GM12801 (cell line): ENCODE data around the gene ERFL.

Source experiments
- TF ChIP-seq, protein P1 (sequence below): IDR thresholded peaks from one replicate; pipeline ENCODE4 v1.5.1; 2011; ENCODE audit warnings: control low read depth; ENCODE audit not compliant: insufficient read length; ENCODE audit errors: extremely low read depth

The ERFL gene

DNA sequence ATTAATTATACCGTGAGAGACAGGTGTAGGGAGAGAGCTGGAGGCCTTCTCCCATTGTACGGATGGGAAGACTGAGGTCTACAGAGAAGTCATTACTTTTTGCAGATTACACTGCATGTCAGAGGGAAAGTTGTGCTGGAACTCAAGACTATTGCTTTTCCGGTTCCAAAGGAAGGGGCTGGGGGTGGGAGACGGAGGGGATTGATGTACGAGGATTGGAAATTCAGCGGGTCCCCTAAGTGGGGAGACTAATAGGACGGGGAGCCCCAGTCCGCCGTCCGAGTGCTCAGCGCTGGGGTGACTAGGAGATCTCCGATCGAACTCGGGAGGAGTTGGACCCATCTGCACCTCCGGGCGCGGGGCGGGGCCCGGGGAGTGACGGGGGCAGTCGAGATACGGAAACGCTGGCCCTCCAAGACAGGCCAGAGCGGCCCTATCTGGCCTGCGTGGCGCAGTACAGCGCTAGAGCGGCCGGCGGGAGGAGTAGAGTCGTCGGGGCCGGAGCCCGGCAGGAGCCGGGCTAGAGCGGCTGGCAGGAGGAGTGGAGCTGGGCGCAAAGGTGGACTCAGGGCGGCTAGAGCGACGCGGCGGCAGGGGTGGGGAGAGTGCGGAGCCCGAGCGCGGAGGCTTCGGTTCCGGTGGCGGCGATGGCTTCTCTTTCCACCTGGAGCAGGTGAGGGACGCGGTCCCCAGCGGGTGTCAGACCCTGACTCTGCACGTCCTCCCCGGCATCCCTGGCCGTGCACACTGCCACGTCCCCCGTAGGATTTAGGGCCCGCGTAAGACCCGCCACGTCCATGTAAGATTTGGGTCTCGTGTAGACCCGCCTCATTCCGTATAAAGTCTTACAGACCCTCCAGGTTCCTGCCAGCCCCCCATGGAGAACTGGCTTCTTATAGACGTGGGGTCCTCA is 44.2 kb downstream of the ERFL start:
- TF ChIP-seq, protein P1, sequence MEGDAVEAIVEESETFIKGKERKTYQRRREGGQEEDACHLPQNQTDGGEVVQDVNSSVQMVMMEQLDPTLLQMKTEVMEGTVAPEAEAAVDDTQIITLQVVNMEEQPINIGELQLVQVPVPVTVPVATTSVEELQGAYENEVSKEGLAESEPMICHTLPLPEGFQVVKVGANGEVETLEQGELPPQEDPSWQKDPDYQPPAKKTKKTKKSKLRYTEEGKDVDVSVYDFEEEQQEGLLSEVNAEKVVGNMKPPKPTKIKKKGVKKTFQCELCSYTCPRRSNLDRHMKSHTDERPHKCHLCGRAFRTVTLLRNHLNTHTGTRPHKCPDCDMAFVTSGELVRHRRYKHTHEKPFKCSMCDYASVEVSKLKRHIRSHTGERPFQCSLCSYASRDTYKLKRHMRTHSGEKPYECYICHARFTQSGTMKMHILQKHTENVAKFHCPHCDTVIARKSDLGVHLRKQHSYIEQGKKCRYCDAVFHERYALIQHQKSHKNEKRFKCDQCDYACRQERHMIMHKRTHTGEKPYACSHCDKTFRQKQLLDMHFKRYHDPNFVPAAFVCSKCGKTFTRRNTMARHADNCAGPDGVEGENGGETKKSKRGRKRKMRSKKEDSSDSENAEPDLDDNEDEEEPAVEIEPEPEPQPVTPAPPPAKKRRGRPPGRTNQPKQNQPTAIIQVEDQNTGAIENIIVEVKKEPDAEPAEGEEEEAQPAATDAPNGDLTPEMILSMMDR = no peak

DNA sequence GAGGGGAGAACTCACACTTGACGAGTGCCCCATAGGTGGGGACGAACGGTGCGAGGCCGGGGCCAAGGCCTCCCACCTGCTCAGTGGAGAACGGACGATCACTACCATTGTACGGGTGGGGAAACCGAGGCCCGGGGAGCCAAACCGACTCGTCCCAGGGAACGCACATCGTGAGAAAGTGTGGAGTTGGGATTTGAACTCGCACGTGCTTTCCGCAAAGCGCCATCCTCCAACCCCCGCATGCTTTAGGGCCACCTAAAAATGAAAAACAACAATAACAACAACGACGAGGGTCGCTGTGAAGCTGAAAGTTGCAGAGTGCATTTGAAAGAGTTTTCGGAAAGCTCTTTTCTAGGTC is 44.8 kb downstream of the ERFL start:
- TF ChIP-seq, protein P1 = no peak

DNA sequence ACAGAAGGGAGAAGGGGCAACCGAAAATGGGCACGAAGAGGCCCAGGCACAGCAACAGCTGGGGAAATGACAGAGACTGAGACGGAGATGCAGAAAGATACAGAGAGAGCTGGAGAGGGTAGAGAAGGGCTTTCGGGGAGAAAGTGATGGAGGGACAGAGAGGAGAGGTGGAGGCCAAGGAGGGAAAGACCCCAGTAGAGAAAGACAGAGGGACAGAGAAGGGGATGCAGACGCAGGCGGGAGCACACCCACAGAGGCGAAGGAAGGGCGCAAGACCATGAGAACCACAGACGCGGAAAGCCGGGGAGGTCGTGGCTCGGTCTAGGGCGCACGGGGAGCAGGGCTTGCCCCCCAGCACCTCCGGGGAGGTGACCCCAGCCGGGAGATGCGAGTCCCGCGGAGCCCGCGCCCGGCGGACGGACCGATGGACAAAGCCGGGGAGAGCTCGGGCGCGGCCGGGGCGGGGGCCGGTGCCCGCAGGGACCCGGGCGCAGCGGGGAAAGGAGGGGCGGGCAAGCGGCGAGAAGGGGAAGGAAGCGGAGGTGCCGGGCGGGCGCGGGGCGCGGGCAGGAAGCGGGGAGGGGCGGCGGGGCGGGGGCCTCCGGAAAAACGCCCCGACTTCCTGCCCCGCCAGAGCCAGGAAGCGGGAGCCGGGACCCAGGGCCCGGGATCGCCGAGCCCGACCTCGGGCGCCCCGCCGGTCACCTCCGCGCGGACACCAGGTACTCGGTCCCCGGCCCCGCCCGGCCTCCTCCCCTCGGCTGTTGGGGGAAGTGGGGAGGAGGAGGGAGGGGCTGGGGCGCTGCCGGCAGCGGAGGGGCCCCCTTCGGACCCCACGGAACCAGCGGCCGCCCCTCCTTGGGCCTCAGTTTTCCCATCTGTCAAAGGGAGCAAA is 45.4 kb downstream of the ERFL start, which contains the start of gene ARHGEF1:
Gene ARHGEF1, plus strand, starts transcription at position 617 of the 895 bp plus-strand sequence. CDS start 4,899 bp downstream, outside the sequence.
- TF ChIP-seq, protein P1 = no peak

DNA sequence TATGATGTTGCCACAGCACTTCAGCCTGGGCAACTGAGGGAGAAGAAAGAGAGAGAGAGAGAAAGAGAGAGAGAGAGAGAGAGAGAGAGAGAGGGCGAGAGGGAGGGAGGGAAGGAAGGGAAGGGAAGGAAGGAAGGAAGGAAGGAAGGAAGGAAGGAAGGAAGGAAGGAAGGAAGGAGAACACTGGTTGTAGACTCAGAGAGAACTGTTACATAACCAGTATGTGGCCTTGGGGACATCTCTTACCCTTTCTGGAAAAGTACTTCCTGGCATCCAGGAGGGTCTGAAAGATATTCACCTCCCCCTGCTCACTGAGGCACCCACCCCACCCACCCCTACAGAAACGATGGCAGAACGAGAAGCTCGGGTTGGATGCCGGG is 47.9 kb downstream of the ERFL start:
- TF ChIP-seq, protein P1 = no peak

DNA sequence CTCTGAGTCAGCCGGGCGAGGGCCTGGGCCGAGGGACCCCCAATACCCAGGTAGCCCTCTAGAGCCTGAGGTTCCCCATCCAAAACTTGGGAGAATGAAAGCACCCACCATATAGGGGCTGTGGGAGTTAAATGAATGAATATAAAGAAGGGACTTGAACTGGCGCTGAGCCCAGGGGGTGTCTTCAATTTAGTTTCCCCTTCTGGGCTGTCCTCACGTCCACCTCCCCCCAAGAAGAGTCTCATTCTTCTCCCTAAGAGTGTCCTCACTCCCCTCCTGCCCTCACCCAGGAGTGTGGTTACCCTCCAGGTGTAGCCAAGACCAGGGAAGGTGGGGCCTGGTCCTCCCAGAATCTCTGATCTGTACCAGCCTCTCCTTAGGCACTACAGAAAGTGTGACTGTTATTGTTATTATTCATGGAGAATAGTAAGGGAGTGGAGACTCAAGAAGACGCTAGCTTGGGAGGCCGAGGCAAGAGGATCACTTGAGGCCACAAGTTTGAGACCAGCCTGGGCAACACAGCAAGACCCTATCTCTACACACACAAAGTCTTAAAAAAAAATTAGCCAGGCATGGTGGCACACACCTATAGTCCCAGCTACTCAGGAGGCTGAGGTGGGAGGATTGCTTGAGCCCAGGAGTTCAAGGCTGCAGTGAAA is 48.5 kb downstream of the ERFL start:
- TF ChIP-seq, protein P1 = no peak

DNA sequence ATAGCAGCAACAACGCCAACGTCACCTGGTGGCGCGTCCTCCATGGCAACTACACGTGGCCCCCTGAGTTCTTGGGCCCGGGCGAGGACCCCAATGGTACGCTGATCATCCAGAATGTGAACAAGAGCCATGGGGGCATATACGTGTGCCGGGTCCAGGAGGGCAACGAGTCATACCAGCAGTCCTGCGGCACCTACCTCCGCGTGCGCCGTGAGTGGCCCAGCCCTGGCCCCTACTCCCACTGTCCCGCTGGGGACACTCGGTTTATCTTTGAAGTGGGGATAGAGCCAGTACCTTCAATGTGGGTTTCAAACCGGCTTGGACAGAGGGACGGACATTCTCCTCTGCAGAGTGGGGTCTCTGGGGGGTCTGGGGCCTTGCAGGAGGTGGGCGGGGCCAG is 49.2 kb downstream of the ERFL start:
- TF ChIP-seq, protein P1 = no peak
